ENCODE measurements around the gene SRRM5. TPM values are rescaled to one million over a fixed set of nuclear protein-coding genes. Genes with fewer than 3 reads are reported as not detected.

SRRM5 gene
- total and polyA plus RNA-seq, 12 donors, result 0.15 to 4.7 (median 0.28) TPM; not detected in 3

GRCh38 chr19:43624933-43625332 lies 13.0 kb downstream of the SRRM5 start:
- Histone ChIP-seq H3K27ac (no peak overlapping the region), H3K36me3 (replicated peaks in 1 of 2) (no peaks in the 10 kb centered on the region), H3K4me1 (replicated peaks in 1 of 2) (peaks cover 0 to 6% of the 10 kb centered on the region in 2 donors), H3K4me3 (no peak overlapping the region), H3K27me3 (no peaks in the 10 kb centered on the region), H3K9me3 (replicated peaks in 1 of 3) (no peaks in the 10 kb centered on the region)
- intact Hi-C loops (cut with DNase I), result no loop called here
- peak; percentile 45 to 76 (median 51) for DNase-seq
- 39 to 47% (median 43%) methylated on average over 15 to 30 of the region's 30 CpGs for WGBS, 4 donors
- no peak for TF ChIP-seq POLR2A (IDR thresholded peaks at IDR 0.05)
- TF ChIP-seq, protein P1, sequence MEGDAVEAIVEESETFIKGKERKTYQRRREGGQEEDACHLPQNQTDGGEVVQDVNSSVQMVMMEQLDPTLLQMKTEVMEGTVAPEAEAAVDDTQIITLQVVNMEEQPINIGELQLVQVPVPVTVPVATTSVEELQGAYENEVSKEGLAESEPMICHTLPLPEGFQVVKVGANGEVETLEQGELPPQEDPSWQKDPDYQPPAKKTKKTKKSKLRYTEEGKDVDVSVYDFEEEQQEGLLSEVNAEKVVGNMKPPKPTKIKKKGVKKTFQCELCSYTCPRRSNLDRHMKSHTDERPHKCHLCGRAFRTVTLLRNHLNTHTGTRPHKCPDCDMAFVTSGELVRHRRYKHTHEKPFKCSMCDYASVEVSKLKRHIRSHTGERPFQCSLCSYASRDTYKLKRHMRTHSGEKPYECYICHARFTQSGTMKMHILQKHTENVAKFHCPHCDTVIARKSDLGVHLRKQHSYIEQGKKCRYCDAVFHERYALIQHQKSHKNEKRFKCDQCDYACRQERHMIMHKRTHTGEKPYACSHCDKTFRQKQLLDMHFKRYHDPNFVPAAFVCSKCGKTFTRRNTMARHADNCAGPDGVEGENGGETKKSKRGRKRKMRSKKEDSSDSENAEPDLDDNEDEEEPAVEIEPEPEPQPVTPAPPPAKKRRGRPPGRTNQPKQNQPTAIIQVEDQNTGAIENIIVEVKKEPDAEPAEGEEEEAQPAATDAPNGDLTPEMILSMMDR (IDR thresholded peaks at IDR 0.05), result no peak

- H3K9me3 ChIP-seq (replicated peaks in 1 of 3), result no peaks in the 10 kb centered on the region
- intact Hi-C loops (cut with DNase I), result no loop called here
These were observed 14.2 kb downstream of the SRRM5 start for GRCh38 chr19:43625918-43626579.

DNA sequence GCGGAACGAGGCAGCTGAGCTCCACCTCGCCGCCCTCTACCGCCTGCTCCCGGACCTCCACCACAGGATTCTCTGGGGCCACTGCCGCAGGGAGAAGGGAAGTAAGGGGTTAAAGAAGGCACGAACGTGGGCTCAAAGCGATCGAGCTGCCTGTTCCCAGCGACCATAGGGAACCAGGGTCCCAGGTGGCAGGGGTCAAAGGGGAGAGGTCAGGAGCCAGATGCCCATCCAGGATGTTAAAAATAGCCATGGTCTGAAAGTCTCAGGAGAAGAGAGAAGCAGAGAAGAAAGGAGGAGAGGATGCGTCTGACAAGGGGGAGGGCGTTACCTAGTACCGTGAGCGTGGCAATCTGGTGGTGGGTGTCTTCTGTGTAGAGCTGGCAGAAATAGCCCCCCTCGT lies 14.9 kb downstream of the SRRM5 start:
- TF ChIP-seq POLR2A (IDR thresholded peaks at IDR 0.05), result no peak
- TF ChIP-seq, protein P1 (IDR thresholded peaks at IDR 0.05), result no peak
- no peaks in the 10 kb centered on the region for H3K9me3 ChIP-seq (replicated peaks in 1 of 3)
- H3K4me3 ChIP-seq, result no peak overlapping the region
- no peaks in the 10 kb centered on the region for H3K36me3 ChIP-seq (replicated peaks in 1 of 2)
- intact Hi-C loops (cut with DNase I), result no loop called here
- no peak overlapping the region for H3K27ac ChIP-seq
- H3K27me3 ChIP-seq, result no peaks in the 10 kb centered on the region
- H3K4me1 ChIP-seq (replicated peaks in 1 of 2), result no peaks in the 10 kb centered on the region
- no peak for DNase-seq
- 58 to 72% (median 66%) methylated on average over 15 to 17 of the region's 17 CpGs for WGBS, 4 donors

More at GRCh38 chr19:43625918-43626579, 14.2 kb downstream of the SRRM5 start:
- Histone ChIP-seq H3K27me3 (no peaks in the 10 kb centered on the region), H3K36me3 (replicated peaks in 1 of 2) (no peaks in the 10 kb centered on the region), H3K4me3 (no peak overlapping the region), H3K27ac (no peak overlapping the region), H3K4me1 (replicated peaks in 1 of 2) (no peaks in the 10 kb centered on the region)
- TF ChIP-seq, protein P1 (IDR thresholded peaks at IDR 0.05), result no peak
- no peak for TF ChIP-seq POLR2A (IDR thresholded peaks at IDR 0.05)
- 77 to 80% (median 79%) methylated on average over 27 to 32 of the region's 32 CpGs for WGBS, 4 donors
- peak in 1 of 7 donors; percentile 34 for DNase-seq

- WGBS, 4 donors, result 88 to 100% (median 95%) methylated on average over 1 to 3 of the region's 3 CpGs
- Histone ChIP-seq H3K4me1 (replicated peaks in 1 of 2) (peaks cover 0 to 8% of the 10 kb centered on the region in 2 donors), H3K27me3 (no peaks in the 10 kb centered on the region), H3K27ac (no peak overlapping the region), H3K4me3 (no peak overlapping the region), H3K9me3 (replicated peaks in 1 of 3) (no peaks in the 10 kb centered on the region), H3K36me3 (replicated peaks in 1 of 2) (no peaks in the 10 kb centered on the region)
- TF ChIP-seq POLR2A (IDR thresholded peaks at IDR 0.05), result no peak
- TF ChIP-seq, protein P1 (IDR thresholded peaks at IDR 0.05), result no peak
- intact Hi-C loops (cut with DNase I), result no loop called here
- no peak for DNase-seq
These were observed 16.9 kb downstream of the SRRM5 start for GRCh38 chr19:43628646-43629326.

Data from adrenal gland (tissue), 12 donors.